A549 treated with CpdA at 1 μM for 4 hours (cell line): ENCODE results near the gene OVOL2. TPM values are rescaled to one million over a fixed set of nuclear protein-coding genes. Genes with fewer than 3 reads are reported as not detected.

ENCODE experiments used
- total RNA-seq: library from RNA; stranded (reverse); fragments of 200-300 nt; extraction: Qiagen RNA extraction; gene quantifications from 5 replicates; pipeline ENCODE4 v1.2.3, GENCODE V29; 2022; ENCODE audit warnings: low read depth

Gene OVOL2
- total RNA-seq, result 0.18 to 0.38 TPM (median 0.22 TPM) in 5 replicates

GRCh38 chr20:18057101-18057993 is at the start of gene OVOL2:
OVOL2 (minus strand) TSS chr20:18057916; CDS start chr20:18057634, 282 bp downstream.

Other genes with a start within 250 kb of the OVOL2 start
- 220 to 245 TPM (median 228 TPM) in 5 replicates for gene SNX5, start 89.1 kb downstream of the OVOL2 start, total RNA-seq
- gene MGME1, start 88.9 kb downstream of the OVOL2 start, total RNA-seq, result 44.5 to 47.3 TPM (median 45.9 TPM) in 5 replicates
- 8.9 to 11.9 TPM (median 10.6 TPM) in 5 replicates for gene KAT14, start 79.9 kb upstream of the OVOL2 start, total RNA-seq
- gene PET117, start 79.9 kb upstream of the OVOL2 start, total RNA-seq, result 18.6 to 27.6 TPM (median 24.7 TPM) in 5 replicates
- gene ZNF133, start 230.6 kb upstream of the OVOL2 start, total RNA-seq, result 10.5 to 12.4 TPM (median 12.2 TPM) in 5 replicates